AG08396 (cell line): ENCODE results near the gene TRAPPC8.
"Not testable (repeated sequence)": the region's sequence is repeated elsewhere in the genome, so short reads cannot be mapped to it uniquely, and the experiment has no call there.

Experiments used
- DNase-seq: peaks from one replicate; pipeline ENCODE4 v3.0.0; 2012; ENCODE audit warnings: low spot score, mixed read lengths

Gene TRAPPC8

GRCh38 chr18:31943878-31944816 is 1.2 kb upstream of the TRAPPC8 start:
- no peak for DNase-seq

GRCh38 chr18:31942291-31942998 is 483 bp downstream of the TRAPPC8 start:
- DNase-seq = peak; percentile 65

- no peak for DNase-seq
Observed at GRCh38 chr18:31941010-31941809, 1.7 kb downstream of the TRAPPC8 start.

- DNase-seq = not testable (repeated sequence)
Observed at GRCh38 chr18:31934773-31935172, 8.2 kb downstream of the TRAPPC8 start.

- no peak for DNase-seq
Observed at GRCh38 chr18:31931886-31932240, 11.1 kb downstream of the TRAPPC8 start.

- no peak for DNase-seq
Observed at GRCh38 chr18:31931163-31931885, 11.6 kb downstream of the TRAPPC8 start.

- DNase-seq = no peak
Observed at GRCh38 chr18:31929273-31929672, 13.7 kb downstream of the TRAPPC8 start.

- not testable (repeated sequence) for DNase-seq
Observed at GRCh38 chr18:31926988-31927387, 15.9 kb downstream of the TRAPPC8 start.

GRCh38 chr18:31920277-31920676 is 22.7 kb downstream of the TRAPPC8 start:
- DNase-seq = no peak

GRCh38 chr18:31919366-31919765 is 23.6 kb downstream of the TRAPPC8 start:
- DNase-seq = not testable (repeated sequence)

- DNase-seq = no peak
Observed at GRCh38 chr18:31918733-31919132, 24.2 kb downstream of the TRAPPC8 start.

- no peak for DNase-seq
Observed at GRCh38 chr18:31901063-31901462, 41.9 kb downstream of the TRAPPC8 start.

GRCh38 chr18:31899771-31900170 is 43.2 kb downstream of the TRAPPC8 start:
- not testable (repeated sequence) for DNase-seq

GRCh38 chr18:31892936-31893335 is 50.0 kb downstream of the TRAPPC8 start:
- no peak for DNase-seq

GRCh38 chr18:31891566-31891965 is 51.4 kb downstream of the TRAPPC8 start:
- no peak for DNase-seq

GRCh38 chr18:31884020-31884419 is 58.9 kb downstream of the TRAPPC8 start:
- no peak for DNase-seq

GRCh38 chr18:31880186-31880898 is 62.6 kb downstream of the TRAPPC8 start:
- DNase-seq = no peak

- no peak for DNase-seq
Observed at GRCh38 chr18:31878358-31878757, 64.6 kb downstream of the TRAPPC8 start.

- DNase-seq = no peak
Observed at GRCh38 chr18:31877900-31878299, 65.0 kb downstream of the TRAPPC8 start.

- DNase-seq = no peak
Observed at GRCh38 chr18:31876707-31877106, 66.2 kb downstream of the TRAPPC8 start.

GRCh38 chr18:31875301-31875700 is 67.6 kb downstream of the TRAPPC8 start:
- no peak for DNase-seq
